Thyroid gland (tissue), 4 donors: ENCODE data around the gene UQCR11.

Experiments used
- POLR2A ChIP-seq, 2 donors: fragments of 450-650 bp; IDR thresholded peaks; one replicate each; pipeline ENCODE4 v1.6.1; 2017; ENCODE audit warnings: antibody characterized with exemption in 2 of 2, mild to moderate bottlenecking in 2 of 2, moderate library complexity in 1 of 2
- TF ChIP-seq, protein P1 (sequence below), 6 experiments: fragments of 200-600 bp in 3 of 6; fragments of 450-650 bp in 3 of 6; sonication (generic) in 3 of 6; IDR thresholded peaks; one replicate each; pipeline ENCODE4 v1.5.1; 2016 to 2019; ENCODE audit warnings: antibody characterized with exemption in 6 of 6, mild to moderate bottlenecking in 2 of 6, inconsistent platforms in 1 of 6, moderate library complexity in 1 of 6

DNA sequence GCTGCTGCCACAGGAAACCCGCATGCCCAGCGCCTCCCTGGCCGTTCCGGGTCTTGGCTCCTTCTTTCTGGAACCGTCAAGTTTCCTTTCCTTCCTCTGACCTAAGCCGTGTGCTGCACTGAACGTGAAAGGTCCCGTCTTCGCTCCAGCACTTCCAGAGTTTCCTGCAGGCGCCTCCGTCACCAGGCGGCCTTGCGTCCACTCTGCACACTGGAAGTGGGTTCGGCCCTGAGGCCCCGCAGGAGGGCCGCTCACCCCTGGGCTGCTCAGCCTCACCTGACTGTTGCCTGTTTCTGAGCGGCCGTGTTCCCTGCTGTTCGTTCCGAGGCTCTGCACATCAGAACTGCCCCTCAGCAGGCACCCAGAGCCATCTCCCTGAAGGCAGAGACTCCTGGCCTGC lies 24.9 kb downstream of the UQCR11 start:
- TF ChIP-seq, protein P1, sequence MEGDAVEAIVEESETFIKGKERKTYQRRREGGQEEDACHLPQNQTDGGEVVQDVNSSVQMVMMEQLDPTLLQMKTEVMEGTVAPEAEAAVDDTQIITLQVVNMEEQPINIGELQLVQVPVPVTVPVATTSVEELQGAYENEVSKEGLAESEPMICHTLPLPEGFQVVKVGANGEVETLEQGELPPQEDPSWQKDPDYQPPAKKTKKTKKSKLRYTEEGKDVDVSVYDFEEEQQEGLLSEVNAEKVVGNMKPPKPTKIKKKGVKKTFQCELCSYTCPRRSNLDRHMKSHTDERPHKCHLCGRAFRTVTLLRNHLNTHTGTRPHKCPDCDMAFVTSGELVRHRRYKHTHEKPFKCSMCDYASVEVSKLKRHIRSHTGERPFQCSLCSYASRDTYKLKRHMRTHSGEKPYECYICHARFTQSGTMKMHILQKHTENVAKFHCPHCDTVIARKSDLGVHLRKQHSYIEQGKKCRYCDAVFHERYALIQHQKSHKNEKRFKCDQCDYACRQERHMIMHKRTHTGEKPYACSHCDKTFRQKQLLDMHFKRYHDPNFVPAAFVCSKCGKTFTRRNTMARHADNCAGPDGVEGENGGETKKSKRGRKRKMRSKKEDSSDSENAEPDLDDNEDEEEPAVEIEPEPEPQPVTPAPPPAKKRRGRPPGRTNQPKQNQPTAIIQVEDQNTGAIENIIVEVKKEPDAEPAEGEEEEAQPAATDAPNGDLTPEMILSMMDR (IDR thresholded peaks at IDR 0.05), result no peak
- no peak for TF ChIP-seq POLR2A (IDR thresholded peaks at IDR 0.05)
